ENCODE results near the gene CFAP97D1. TPM values are rescaled to one million over a fixed set of nuclear protein-coding genes. Genes with fewer than 3 reads are reported as not detected.

Gene CFAP97D1
- total and polyA plus RNA-seq, 2 experiments from 2014 or later, result 0.07 to 0.10 TPM

DNA sequence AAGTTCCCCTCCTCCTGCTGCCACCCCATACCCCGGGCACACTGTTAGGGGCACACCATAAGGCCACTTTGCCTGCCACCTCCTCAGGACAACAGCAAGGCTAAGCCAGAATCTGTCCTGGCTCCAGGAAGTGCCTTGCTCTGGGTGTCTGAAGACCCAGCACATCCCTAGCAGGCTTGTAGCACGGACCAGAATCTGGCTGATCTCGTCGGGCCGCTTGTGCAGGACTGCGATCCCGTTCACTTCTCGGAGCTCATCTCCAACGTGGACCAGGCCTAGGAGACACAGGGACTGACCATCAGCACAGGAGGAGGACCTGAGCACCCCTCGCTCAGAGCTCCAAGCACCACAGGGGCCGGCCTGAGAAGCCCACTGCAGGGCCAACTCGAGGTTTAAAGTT lies 45.3 kb downstream of the CFAP97D1 start (continued):
- TF ChIP-seq, protein P1, sequence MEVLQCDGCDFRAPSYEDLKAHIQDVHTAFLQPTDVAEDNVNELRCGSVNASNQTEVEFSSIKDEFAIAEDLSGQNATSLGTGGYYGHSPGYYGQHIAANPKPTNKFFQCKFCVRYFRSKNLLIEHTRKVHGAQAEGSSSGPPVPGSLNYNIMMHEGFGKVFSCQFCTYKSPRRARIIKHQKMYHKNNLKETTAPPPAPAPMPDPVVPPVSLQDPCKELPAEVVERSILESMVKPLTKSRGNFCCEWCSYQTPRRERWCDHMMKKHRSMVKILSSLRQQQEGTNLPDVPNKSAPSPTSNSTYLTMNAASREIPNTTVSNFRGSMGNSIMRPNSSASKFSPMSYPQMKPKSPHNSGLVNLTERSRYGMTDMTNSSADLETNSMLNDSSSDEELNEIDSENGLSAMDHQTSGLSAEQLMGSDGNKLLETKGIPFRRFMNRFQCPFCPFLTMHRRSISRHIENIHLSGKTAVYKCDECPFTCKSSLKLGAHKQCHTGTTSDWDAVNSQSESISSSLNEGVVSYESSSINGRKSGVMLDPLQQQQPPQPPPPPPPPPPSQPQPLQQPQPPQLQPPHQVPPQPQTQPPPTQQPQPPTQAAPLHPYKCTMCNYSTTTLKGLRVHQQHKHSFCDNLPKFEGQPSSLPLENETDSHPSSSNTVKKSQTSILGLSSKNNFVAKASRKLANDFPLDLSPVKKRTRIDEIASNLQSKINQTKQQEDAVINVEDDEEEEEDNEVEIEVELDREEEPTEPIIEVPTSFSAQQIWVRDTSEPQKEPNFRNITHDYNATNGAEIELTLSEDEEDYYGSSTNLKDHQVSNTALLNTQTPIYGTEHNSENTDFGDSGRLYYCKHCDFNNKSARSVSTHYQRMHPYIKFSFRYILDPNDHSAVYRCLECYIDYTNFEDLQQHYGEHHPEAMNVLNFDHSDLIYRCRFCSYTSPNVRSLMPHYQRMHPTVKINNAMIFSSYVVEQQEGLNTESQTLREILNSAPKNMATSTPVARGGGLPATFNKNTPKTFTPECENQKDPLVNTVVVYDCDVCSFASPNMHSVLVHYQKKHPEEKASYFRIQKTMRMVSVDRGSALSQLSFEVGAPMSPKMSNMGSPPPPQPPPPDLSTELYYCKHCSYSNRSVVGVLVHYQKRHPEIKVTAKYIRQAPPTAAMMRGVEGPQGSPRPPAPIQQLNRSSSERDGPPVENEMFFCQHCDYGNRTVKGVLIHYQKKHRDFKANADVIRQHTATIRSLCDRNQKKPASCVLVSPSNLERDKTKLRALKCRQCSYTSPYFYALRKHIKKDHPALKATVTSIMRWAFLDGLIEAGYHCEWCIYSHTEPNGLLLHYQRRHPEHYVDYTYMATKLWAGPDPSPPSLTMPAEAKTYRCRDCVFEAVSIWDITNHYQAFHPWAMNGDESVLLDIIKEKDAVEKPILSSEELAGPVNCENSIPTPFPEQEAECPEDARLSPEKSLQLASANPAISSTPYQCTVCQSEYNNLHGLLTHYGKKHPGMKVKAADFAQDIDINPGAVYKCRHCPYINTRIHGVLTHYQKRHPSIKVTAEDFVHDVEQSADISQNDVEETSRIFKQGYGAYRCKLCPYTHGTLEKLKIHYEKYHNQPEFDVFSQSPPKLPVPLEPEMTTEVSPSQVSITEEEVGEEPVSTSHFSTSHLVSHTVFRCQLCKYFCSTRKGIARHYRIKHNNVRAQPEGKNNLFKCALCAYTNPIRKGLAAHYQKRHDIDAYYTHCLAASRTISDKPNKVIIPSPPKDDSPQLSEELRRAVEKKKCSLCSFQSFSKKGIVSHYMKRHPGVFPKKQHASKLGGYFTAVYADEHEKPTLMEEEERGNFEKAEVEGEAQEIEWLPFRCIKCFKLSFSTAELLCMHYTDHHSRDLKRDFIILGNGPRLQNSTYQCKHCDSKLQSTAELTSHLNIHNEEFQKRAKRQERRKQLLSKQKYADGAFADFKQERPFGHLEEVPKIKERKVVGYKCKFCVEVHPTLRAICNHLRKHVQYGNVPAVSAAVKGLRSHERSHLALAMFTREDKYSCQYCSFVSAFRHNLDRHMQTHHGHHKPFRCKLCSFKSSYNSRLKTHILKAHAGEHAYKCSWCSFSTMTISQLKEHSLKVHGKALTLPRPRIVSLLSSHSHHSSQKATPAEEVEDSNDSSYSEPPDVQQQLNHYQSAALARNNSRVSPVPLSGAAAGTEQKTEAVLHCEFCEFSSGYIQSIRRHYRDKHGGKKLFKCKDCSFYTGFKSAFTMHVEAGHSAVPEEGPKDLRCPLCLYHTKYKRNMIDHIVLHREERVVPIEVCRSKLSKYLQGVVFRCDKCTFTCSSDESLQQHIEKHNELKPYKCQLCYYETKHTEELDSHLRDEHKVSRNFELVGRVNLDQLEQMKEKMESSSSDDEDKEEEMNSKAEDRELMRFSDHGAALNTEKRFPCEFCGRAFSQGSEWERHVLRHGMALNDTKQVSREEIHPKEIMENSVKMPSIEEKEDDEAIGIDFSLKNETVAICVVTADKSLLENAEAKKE (CRISPR knock-in tag; IDR thresholded peaks at IDR 0.05), result no peak
- TF ChIP-seq, protein P2, sequence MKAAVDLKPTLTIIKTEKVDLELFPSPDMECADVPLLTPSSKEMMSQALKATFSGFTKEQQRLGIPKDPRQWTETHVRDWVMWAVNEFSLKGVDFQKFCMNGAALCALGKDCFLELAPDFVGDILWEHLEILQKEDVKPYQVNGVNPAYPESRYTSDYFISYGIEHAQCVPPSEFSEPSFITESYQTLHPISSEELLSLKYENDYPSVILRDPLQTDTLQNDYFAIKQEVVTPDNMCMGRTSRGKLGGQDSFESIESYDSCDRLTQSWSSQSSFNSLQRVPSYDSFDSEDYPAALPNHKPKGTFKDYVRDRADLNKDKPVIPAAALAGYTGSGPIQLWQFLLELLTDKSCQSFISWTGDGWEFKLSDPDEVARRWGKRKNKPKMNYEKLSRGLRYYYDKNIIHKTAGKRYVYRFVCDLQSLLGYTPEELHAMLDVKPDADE (IDR thresholded peaks at IDR 0.05), result no peak
- no peak for TF ChIP-seq NANOG (IDR thresholded peaks at IDR 0.05; ENCODE audit: borderline replicate concordance)
- TF ChIP-seq ZNF331 (CRISPR knock-in tag; IDR thresholded peaks at IDR 0.05; ENCODE audit: low read depth), result no peak
- TF ChIP-seq, protein P3, sequence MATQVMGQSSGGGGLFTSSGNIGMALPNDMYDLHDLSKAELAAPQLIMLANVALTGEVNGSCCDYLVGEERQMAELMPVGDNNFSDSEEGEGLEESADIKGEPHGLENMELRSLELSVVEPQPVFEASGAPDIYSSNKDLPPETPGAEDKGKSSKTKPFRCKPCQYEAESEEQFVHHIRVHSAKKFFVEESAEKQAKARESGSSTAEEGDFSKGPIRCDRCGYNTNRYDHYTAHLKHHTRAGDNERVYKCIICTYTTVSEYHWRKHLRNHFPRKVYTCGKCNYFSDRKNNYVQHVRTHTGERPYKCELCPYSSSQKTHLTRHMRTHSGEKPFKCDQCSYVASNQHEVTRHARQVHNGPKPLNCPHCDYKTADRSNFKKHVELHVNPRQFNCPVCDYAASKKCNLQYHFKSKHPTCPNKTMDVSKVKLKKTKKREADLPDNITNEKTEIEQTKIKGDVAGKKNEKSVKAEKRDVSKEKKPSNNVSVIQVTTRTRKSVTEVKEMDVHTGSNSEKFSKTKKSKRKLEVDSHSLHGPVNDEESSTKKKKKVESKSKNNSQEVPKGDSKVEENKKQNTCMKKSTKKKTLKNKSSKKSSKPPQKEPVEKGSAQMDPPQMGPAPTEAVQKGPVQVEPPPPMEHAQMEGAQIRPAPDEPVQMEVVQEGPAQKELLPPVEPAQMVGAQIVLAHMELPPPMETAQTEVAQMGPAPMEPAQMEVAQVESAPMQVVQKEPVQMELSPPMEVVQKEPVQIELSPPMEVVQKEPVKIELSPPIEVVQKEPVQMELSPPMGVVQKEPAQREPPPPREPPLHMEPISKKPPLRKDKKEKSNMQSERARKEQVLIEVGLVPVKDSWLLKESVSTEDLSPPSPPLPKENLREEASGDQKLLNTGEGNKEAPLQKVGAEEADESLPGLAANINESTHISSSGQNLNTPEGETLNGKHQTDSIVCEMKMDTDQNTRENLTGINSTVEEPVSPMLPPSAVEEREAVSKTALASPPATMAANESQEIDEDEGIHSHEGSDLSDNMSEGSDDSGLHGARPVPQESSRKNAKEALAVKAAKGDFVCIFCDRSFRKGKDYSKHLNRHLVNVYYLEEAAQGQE (IDR thresholded peaks at IDR 0.05; ENCODE audit: unreplicated experiment), result no peak
- TF ChIP-seq POLR2AphosphoS5 (IDR thresholded peaks at IDR 0.05; ENCODE audit: low read depth), result no peak
- TF ChIP-seq EZH2 (IDR thresholded peaks at IDR 0.05; ENCODE audit: low read depth, unreplicated experiment), result no peak
- no peak for TF ChIP-seq EZH2phosphoT487 (IDR thresholded peaks at IDR 0.05; ENCODE audit: unreplicated experiment)
- TF ChIP-seq ZNF114 (CRISPR knock-in tag; IDR thresholded peaks at IDR 0.05), result no peak
- TF ChIP-seq STAT1 (IDR thresholded peaks at IDR 0.05; ENCODE audit: unreplicated experiment), result no peak

Data from GM23338 (cell line).